ENCODE results near the gene EXOC5.
A peak's percentile ranks its signal among the peaks of the same experiment; 100 is the strongest.

Gene EXOC5, protein sequence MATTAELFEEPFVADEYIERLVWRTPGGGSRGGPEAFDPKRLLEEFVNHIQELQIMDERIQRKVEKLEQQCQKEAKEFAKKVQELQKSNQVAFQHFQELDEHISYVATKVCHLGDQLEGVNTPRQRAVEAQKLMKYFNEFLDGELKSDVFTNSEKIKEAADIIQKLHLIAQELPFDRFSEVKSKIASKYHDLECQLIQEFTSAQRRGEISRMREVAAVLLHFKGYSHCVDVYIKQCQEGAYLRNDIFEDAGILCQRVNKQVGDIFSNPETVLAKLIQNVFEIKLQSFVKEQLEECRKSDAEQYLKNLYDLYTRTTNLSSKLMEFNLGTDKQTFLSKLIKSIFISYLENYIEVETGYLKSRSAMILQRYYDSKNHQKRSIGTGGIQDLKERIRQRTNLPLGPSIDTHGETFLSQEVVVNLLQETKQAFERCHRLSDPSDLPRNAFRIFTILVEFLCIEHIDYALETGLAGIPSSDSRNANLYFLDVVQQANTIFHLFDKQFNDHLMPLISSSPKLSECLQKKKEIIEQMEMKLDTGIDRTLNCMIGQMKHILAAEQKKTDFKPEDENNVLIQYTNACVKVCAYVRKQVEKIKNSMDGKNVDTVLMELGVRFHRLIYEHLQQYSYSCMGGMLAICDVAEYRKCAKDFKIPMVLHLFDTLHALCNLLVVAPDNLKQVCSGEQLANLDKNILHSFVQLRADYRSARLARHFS

DNA sequence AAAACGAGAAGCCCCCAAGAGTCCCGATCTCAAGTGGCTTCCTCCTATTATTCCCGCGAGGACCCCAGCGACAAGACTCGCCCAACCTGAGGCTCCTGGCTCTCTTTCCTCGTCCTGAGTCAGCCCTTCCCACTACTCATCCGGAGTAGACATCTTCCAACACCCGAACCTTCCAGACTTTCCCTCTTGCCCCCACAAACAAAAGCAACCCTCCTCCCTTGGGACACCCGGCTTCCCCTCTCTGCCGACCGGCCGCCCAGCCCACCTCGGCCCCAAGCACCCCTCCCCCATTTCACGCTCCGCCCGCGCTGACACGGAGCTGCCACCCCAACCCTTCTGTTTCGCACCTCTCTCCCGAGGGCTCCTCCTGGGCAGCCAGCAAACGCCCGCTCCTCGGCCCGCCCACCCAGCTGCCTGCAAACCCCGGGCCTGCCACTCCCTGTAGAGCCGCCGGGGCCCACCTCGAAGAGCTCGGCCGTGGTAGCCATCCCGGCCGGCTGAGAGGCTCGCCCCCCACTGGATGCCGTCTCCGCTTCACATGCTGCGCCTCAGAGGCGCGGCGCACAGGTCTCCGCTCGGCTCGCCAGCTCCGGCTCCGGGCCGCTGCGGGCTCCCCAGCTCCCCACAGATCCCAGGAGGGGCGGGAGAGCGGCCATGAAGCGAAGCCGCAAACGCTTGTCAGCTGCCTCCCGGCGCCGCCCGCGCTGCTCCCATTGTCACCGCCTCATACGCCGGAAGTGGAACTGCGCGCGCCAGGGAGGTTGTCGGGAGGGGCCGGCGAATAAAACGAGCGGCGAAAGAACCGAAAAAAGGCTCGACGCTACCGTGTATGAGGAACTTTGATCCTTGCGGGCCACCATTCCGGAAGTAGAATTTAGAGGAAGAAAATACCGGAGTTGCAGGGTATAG, at the start of gene EXOC5, which contains the start of gene AP5M1:
TSS of gene EXOC5 (minus strand) at position 745 of the 909 bp plus-strand sequence. CDS start at position 488, 257 bp downstream.
TSS of gene AP5M1 (plus strand) at position 811 of the 909 bp plus-strand sequence. CDS start 344 bp downstream, outside the sequence.
- DNase-seq = peak; percentile 98

GRCh38 chr14:57317248-57317833, 48.6 kb upstream of the EXOC5 start:
- DNase-seq = peak; percentile 65

- no peak for DNase-seq
These were observed 45.8 kb upstream of the EXOC5 start for GRCh38 chr14:57314396-57315089.

GRCh38 chr14:57302883-57303282, 34.2 kb upstream of the EXOC5 start:
- DNase-seq = no peak

DNA sequence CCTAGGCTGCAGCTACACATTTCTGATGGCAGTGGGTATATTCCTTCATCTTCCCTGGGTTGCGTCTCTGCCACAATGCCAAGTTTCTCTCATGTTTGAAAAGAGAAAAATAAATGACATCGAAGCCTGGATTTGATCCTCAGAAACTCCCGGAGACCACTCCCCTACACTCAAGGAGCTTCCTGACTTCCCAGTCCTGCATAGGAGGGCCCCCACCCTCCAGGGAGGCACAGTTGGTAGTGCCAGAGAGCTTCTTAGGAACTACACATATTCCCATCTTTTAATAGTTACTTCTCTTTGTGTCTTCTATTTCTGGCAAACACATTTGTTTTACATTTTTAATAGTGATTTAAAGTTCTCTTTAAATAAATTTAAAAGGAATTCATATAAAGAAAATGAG, 30.8 kb upstream of the EXOC5 start:
- no peak for DNase-seq

- DNase-seq = no peak
These were observed 29.1 kb upstream of the EXOC5 start for GRCh38 chr14:57297852-57298251.

DNA sequence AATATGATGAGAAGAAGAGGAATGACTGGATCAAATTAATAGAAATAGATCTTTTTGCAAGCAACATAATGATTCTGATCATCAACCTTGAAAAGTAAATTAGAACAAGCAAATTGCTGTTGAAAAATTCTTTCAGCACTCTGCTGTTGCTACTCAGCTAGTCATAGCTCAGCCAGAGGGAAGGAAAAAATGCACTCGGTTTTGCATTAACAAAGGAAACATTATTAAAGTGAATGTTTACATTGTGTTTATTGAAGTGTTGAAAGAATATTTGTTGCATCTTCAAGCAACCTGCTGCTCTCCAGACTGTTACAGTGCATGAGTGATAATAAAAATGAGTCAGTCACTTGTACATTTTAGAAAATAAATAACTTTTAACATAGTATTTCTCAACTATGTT, 26.5 kb upstream of the EXOC5 start:
- no peak for DNase-seq

GRCh38 chr14:57293866-57294837, 25.4 kb upstream of the EXOC5 start:
- DNase-seq = no peak

GRCh38 chr14:57291692-57292647, 23.3 kb upstream of the EXOC5 start:
- no peak for DNase-seq

- DNase-seq = no peak
These were observed 22.0 kb upstream of the EXOC5 start for GRCh38 chr14:57290751-57291150.

DNA sequence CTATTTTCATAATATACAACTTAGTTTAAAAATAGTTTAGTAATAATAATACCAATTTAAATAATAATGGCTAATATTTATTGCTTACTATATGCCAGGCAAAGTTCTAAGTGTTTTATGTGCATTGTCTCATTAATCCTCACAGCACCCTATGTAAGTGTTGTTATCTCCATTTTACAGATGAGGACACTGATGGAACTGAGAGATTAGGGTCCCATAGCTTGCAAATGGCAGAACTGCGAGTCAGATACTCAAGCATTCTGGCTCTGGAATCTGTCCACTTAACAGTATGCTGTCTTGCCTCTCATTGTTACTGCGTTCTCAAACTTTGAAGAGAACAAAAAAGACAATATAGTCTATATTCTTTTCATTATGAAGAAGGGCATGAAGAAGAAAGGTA, 19.0 kb upstream of the EXOC5 start:
- DNase-seq = no peak

DNA sequence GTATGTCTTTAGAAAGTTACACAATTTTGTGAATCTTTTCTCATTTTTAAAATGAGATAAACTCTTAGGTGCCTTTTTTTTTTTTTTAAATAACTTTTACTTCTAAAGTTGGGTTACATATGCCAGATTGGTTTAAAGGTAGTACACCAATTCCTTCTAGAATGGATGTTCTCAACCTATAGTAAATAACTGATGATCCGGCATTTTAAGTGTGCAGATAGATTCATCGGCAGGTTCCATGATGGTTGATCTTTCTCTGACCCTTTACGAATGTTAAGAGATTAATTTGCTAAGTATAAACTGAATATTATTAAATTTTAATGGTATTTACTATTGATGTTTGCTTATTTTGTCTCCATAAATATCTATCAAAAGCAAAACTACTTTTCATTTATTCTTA, 8.4 kb upstream of the EXOC5 start:
- DNase-seq = no peak

DNA sequence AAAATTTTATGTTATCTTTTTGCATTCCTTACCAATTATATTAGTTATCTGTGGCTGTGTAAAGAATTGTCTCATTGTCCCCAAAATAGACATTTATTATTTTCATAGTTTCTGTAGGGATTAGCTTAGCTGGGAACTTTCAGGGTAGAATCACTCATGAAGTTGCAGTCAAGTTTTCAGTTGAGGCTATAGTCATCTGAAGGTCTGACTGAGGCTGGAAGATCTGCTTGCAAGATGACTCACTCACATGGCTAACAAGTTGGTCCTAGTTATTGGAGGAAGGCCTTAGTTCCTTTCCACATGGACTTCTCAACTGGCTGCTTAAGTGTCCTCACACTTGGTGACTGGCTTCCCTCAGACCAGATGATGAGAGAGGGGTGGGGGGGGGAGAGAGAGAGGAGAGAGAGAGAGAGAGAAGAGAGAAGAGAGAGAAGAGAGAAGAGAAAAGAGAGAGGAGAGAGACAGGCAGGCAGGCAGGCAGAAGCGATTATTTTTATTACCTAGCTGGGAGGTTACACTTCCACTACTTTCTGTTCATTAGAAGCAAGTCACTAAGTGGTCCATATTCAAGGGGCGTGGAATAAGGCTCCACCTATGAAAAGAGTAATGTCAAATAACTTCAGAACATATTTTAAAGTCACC, 6.4 kb upstream of the EXOC5 start:
- DNase-seq = no peak

DNA sequence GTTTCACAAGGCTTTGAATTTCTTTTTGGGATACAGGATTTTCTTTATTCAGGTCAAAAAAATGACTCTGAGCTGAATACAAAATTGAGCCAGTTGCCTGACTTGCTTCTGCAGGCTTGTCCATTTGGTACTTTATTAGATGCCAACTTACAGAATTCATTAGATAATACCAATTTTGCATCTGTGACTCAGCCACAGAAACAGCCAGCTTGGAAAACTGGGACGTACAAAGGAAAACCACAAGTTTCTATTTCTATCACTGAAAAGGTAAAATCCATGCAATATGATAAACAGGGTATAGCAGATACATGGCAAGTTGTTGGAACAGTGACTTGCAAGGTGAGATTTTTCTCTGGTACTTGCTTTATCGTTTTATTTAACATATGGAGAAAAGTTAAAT, 5.8 kb upstream of the EXOC5 start:
- no peak for DNase-seq

GRCh38 chr14:57273236-57273635, 4.5 kb upstream of the EXOC5 start:
- DNase-seq = no peak

- no peak for DNase-seq
These were observed 2.6 kb downstream of the EXOC5 start for GRCh38 chr14:57266065-57266464.

- DNase-seq = no peak
These were observed 6.6 kb downstream of the EXOC5 start for GRCh38 chr14:57262117-57262516.

DNA sequence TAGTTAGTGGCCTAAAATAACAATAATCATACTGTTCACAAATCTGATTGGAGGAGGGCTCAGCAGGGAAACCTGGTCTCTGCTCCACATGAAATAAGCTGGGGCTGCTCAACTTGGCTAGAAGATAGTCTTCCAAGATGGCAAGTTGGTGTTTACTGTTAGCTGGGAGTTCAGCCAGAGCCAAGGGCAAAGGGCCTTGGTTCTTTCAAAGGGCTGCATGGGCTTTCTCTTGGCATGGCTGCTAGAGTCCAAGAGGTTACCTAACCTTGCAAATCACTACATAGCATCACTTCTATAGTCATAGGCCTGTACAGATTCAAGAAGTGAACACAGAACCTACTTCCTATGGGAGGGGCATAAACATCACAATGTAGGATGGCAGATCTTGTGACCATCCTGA, 7.1 kb downstream of the EXOC5 start:
- no peak for DNase-seq

GRCh38 chr14:57259672-57260071, 9.0 kb downstream of the EXOC5 start:
- DNase-seq = no peak
